ENCODE data around the gene AIG1. TPM values are rescaled to one million over a fixed set of nuclear protein-coding genes. Genes with fewer than 3 reads are reported as not detected.

Gene AIG1
- total and polyA plus RNA-seq, 4 donors: 32.4 to 72.3 (median 49.3) TPM

DNA sequence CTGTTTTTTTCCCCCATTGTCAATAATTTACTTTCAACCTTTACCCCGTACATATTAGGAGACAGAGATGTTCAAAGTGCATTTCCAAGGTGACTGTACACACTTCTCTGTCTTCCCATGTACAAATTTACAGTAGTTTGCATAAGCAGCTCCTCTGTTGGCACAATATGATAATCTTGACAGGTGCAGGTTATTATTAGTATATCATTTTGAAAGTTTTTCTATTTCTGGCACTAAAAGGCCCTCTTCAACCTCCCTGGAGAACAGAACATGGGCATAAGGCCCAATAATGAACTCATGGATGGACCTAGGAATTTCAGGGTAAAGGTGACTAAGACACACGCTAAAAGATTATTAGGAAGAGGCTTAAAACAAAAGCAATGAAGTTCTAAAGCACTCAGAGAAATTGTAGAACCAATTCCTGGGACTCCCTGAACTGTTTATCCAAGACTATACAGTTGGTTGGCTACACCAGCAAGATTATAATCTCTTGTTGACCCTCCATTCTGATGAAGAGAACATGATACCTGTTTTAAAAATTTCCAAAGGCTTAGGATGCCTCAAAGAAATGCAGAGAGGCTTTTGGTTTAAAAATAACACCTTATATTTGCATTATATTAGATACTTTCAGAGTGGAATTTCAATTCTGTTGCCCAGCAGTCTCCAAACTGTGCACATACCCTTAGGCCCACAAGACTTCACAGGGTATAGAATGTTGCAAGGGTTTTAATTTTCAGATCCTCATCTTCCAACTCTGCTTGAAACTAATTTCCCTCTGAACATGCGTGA, 1.1 kb downstream of the AIG1 start:
- H3K36me3 ChIP-seq (ENCODE audit: control insufficient read depth in 1 of 2, insufficient read depth in 2 of 2, low read length in 1 of 2): no peaks in the 10 kb centered on the region
- DNase-seq (no peak), ATAC-seq (ENCODE audit: low FRiP score) (no peak)
- intact Hi-C loops (cut with DNase I): loop anchor here (5.0 to 10.0 kb wide), 3 partner anchors 114 to 353 kb away; partner anchors contain the start of gene HIVEP2 (in 1 of the 2)
- peak overlapping the region in 1 of 2 donors; percentile 62 for H3K4me3 ChIP-seq (ENCODE audit: low read length in 2 of 2)
- no peaks in the 10 kb centered on the region for H3K27me3 ChIP-seq (ENCODE audit: control insufficient read depth in 1 of 2, insufficient read depth in 2 of 2, low read length in 1 of 2)
- WGBS, 2 donors: 66 to 72% methylated on average over 3 of the region's 3 CpGs
- peak overlapping the region in 1 of 2 donors; percentile 1 for H3K27ac ChIP-seq (ENCODE audit: low read depth in 1 of 2, low read length in 2 of 2)
- H3K9me3 ChIP-seq (ENCODE audit: control insufficient read depth, low read length): no peaks in the 10 kb centered on the region
- H3K4me1 ChIP-seq (ENCODE audit: control insufficient read depth in 1 of 2, insufficient read depth in 2 of 2, low read length in 2 of 2): no peaks in the 10 kb centered on the region

DNA sequence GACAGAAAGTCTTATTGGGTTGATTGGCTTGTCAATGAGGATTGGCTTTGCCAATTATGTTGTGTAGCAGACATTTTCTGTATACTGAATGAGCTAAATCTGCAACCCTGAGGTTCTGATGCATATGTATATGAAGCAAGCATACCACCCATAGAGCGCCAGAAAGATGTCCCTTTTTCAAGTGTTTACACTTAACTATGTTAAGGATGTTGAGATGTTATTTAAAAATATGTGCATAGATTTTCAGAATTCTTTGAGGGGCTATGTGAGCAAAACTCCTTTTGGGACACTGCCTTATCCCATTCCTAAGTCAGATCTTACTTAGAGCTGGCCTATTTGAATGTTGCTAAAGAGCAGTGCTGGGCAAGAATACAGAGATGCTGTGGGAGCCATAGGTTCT, 1.9 kb downstream of the AIG1 start:
- intact Hi-C loops (cut with DNase I): loop anchor here (5.0 to 10.0 kb wide), 3 partner anchors 115 to 352 kb away; partner anchors contain the start of gene HIVEP2 (in 1 of the 2)

DNA sequence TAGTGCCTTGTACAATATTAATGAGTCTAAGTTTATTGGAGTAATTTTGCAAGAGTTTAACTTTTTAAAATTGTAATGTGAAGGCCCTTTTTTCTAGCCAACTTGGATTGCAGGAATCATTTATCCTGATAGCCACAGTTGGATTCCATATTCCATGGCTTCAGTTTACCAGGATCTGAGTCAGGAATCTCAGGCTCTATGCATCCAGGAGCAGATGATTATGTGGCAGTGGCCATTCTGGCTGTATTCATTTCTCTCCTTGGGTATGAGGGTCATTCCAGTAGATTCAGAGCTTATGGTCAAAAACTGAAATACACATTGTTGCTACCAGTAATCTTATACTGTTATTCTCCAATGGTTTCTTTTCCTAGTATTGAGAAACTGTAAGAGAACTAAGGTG, 2.9 kb downstream of the AIG1 start:
- Histone ChIP-seq H3K9me3 (ENCODE audit: control insufficient read depth, low read length) (no peaks in the 10 kb centered on the region), H3K4me3 (ENCODE audit: low read length in 2 of 2) (no peak overlapping the region), H3K4me1 (ENCODE audit: control insufficient read depth in 1 of 2, insufficient read depth in 2 of 2, low read length in 2 of 2) (no peaks in the 10 kb centered on the region), H3K36me3 (ENCODE audit: control insufficient read depth in 1 of 2, insufficient read depth in 2 of 2, low read length in 1 of 2) (no peaks in the 10 kb centered on the region), H3K27me3 (ENCODE audit: control insufficient read depth in 1 of 2, insufficient read depth in 2 of 2, low read length in 1 of 2) (no peaks in the 10 kb centered on the region), H3K27ac (ENCODE audit: low read depth in 1 of 2, low read length in 2 of 2) (no peak overlapping the region)
- intact Hi-C loops (cut with DNase I): loop anchor here (5.0 to 10.0 kb wide), 3 partner anchors 116 to 351 kb away; partner anchors contain the start of gene HIVEP2 (in 1 of the 2)
- DNase-seq: no peak
- no peak for ATAC-seq (ENCODE audit: low FRiP score)

More for the DNA sequence above, 1.9 kb downstream of the AIG1 start:
- H3K4me1 ChIP-seq (ENCODE audit: control insufficient read depth in 1 of 2, insufficient read depth in 2 of 2, low read length in 2 of 2): no peaks in the 10 kb centered on the region
- no peak for ATAC-seq (ENCODE audit: low FRiP score)
- H3K4me3 ChIP-seq (ENCODE audit: low read length in 2 of 2): no peak overlapping the region
- H3K36me3 ChIP-seq (ENCODE audit: control insufficient read depth in 1 of 2, insufficient read depth in 2 of 2, low read length in 1 of 2): no peaks in the 10 kb centered on the region
- no peaks in the 10 kb centered on the region for H3K9me3 ChIP-seq (ENCODE audit: control insufficient read depth, low read length)
- peak overlapping the region in 1 of 2 donors; percentile 49 for H3K27ac ChIP-seq (ENCODE audit: low read depth in 1 of 2, low read length in 2 of 2)
- no peak for DNase-seq
- 94 to 100% methylated on average over 1 of the region's 1 CpG for WGBS, 2 donors
- H3K27me3 ChIP-seq (ENCODE audit: control insufficient read depth in 1 of 2, insufficient read depth in 2 of 2, low read length in 1 of 2): no peaks in the 10 kb centered on the region

DNA sequence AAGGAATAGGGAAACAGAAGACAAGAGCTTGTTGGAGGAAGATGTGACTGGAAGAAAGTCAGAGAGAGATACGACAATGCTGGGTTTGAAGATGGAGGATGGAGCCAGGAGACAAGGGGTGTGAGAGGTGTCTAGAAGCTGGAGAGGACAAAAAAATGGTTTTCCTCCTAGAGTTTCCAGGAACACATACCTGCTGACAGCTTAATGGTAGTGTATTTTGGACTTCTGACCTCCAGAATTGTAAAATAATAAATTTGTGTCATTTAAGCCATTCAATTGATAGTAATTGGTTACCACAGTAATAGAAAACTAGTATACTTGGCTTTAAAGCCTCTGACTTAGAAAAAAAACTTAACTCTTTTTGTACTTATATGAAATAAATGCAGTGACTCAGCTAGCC, 3.6 kb downstream of the AIG1 start:
- no peak for ATAC-seq (ENCODE audit: low FRiP score)
- intact Hi-C loops (cut with DNase I): loop anchor here (5.0 to 10.0 kb wide), 3 partner anchors 117 to 351 kb away; partner anchors contain the start of gene HIVEP2 (in 1 of the 2)
- WGBS, 2 donors: 98 to 100% methylated on average over 1 of the region's 1 CpG
- Histone ChIP-seq H3K9me3 (ENCODE audit: control insufficient read depth, low read length) (no peaks in the 10 kb centered on the region), H3K4me1 (ENCODE audit: control insufficient read depth in 1 of 2, insufficient read depth in 2 of 2, low read length in 2 of 2) (no peaks in the 10 kb centered on the region), H3K4me3 (ENCODE audit: low read length in 2 of 2) (no peak overlapping the region), H3K27ac (ENCODE audit: low read depth in 1 of 2, low read length in 2 of 2) (no peak overlapping the region), H3K27me3 (ENCODE audit: control insufficient read depth in 1 of 2, insufficient read depth in 2 of 2, low read length in 1 of 2) (no peaks in the 10 kb centered on the region), H3K36me3 (ENCODE audit: control insufficient read depth in 1 of 2, insufficient read depth in 2 of 2, low read length in 1 of 2) (no peaks in the 10 kb centered on the region)
- no peak for DNase-seq

DNA sequence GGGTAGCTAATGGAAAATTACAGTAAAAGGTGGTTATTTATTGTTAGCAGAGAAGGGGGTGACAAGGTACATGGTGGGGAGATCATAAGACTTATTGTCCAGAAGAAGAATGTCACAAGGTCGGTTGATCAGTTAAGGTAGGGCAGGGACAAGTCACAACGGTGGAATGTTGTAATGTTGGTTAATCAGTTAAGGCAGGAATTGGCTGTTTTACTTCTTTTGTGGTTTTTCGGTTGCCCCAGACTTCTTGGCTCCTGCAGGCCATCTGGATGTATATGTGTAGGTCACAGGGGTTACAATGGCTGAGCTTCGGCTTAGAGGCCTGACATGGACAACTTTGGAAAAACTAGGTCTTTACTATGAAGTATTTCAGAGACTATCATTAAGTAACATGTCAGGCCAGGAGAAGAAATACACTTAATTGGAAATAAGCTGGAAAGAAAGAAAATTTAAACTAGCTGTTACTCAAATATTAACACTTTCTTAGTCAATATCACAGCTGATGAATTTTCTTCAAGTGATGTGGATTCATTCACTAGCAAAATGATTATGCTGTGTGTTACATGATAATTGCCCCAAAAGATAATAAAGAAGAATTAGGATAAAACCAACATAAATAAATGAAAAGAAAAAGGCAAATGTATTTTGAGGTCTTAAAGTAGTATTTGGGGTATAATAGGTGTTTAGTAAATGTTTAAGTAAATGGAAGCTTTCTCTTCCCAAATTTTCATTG, 4.4 kb downstream of the AIG1 start:
- intact Hi-C loops (cut with DNase I): loop anchor here (5.0 to 10.0 kb wide), 3 partner anchors 118 to 350 kb away; partner anchors contain the start of gene HIVEP2 (in 1 of the 2)
- DNase-seq: no peak
- Histone ChIP-seq H3K4me3 (ENCODE audit: low read length in 2 of 2) (no peak overlapping the region), H3K9me3 (ENCODE audit: control insufficient read depth, low read length) (no peaks in the 10 kb centered on the region), H3K27me3 (ENCODE audit: control insufficient read depth in 1 of 2, insufficient read depth in 2 of 2, low read length in 1 of 2) (no peaks in the 10 kb centered on the region), H3K4me1 (ENCODE audit: control insufficient read depth in 1 of 2, insufficient read depth in 2 of 2, low read length in 2 of 2) (no peaks in the 10 kb centered on the region), H3K36me3 (ENCODE audit: control insufficient read depth in 1 of 2, insufficient read depth in 2 of 2, low read length in 1 of 2) (no peaks in the 10 kb centered on the region), H3K27ac (ENCODE audit: low read depth in 1 of 2, low read length in 2 of 2) (no peak overlapping the region)
- no peak for ATAC-seq (ENCODE audit: low FRiP score)
- WGBS, 2 donors: 64 to 69% methylated on average over 4 of the region's 4 CpGs

DNA sequence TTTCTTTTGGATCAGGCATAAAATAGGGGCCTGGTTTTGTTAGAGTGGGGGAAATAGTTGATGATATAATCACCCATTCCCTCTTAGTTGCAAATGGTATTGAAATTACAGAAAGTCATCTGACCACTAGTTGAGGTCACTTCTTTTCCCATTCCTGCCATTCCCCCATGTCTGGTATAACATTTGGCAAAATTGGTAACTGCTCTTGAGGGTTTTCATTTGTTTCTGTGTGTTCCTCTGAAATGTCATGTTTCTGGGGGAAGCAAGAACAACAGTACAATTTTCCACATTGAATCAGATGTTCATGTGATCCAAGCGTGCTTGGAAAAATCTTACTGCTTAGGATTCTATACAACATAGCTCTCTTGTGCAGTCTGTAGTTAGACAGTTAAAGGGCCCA, 7.3 kb downstream of the AIG1 start:
- 68 to 76% methylated on average over 1 of the region's 1 CpG for whole genome bisulfite sequencing, 2 donors
- no peak for ATAC-seq (ENCODE audit: low FRiP score)
- Histone ChIP-seq H3K36me3 (ENCODE audit: control insufficient read depth in 1 of 2, insufficient read depth in 2 of 2, low read length in 1 of 2) (no peaks in the 10 kb centered on the region), H3K27me3 (ENCODE audit: control insufficient read depth in 1 of 2, insufficient read depth in 2 of 2, low read length in 1 of 2) (no peaks in the 10 kb centered on the region), H3K4me3 (ENCODE audit: low read length in 2 of 2) (no peak overlapping the region), H3K4me1 (ENCODE audit: control insufficient read depth in 1 of 2, insufficient read depth in 2 of 2, low read length in 2 of 2) (no peaks in the 10 kb centered on the region), H3K27ac (ENCODE audit: low read depth in 1 of 2, low read length in 2 of 2) (no peak overlapping the region), H3K9me3 (ENCODE audit: control insufficient read depth, low read length) (no peaks in the 10 kb centered on the region)
- intact Hi-C loops (cut with DNase I): loop anchor here in 1 of 2 donors (10.0 kb wide), 1 partner anchor 347 kb away; no protein-coding TSS in a partner anchor
- no peak for DNase-seq

DNA sequence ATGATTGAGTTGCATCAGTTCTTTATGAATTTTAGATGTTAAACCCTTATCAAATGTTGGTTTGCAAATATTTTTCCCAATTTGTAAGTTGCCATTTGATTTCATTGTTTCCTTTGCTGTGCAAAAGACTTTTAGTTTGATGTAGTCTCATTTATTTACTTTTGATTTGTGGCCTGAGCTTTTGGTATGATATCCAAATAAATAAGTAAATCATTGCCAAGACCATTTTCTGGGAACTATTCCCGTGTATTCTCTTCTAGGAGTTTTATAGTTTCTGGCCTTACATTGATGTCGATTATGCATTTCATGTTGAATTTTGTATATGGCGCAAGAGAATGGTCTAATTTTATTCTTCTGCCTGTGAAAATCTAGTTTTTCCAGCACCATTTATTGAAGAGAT, 13.4 kb downstream of the AIG1 start:
- no peaks in the 10 kb centered on the region for H3K4me1 ChIP-seq (ENCODE audit: control insufficient read depth in 1 of 2, insufficient read depth in 2 of 2, low read length in 2 of 2)
- no peaks in the 10 kb centered on the region for H3K9me3 ChIP-seq (ENCODE audit: control insufficient read depth, low read length)
- no peak overlapping the region for H3K4me3 ChIP-seq (ENCODE audit: low read length in 2 of 2)
- intact Hi-C loops (cut with DNase I): loop anchor here in 1 of 2 donors (10.0 kb wide), 1 partner anchor 341 kb away; no protein-coding TSS in a partner anchor
- ATAC-seq (ENCODE audit: low FRiP score): no peak
- WGBS, 2 donors: 68 to 70% methylated on average over 3 of the region's 3 CpGs
- no peak for DNase-seq
- no peaks in the 10 kb centered on the region for H3K27me3 ChIP-seq (ENCODE audit: control insufficient read depth in 1 of 2, insufficient read depth in 2 of 2, low read length in 1 of 2)
- no peak overlapping the region for H3K27ac ChIP-seq (ENCODE audit: low read depth in 1 of 2, low read length in 2 of 2)
- no peaks in the 10 kb centered on the region for H3K36me3 ChIP-seq (ENCODE audit: control insufficient read depth in 1 of 2, insufficient read depth in 2 of 2, low read length in 1 of 2)

DNA sequence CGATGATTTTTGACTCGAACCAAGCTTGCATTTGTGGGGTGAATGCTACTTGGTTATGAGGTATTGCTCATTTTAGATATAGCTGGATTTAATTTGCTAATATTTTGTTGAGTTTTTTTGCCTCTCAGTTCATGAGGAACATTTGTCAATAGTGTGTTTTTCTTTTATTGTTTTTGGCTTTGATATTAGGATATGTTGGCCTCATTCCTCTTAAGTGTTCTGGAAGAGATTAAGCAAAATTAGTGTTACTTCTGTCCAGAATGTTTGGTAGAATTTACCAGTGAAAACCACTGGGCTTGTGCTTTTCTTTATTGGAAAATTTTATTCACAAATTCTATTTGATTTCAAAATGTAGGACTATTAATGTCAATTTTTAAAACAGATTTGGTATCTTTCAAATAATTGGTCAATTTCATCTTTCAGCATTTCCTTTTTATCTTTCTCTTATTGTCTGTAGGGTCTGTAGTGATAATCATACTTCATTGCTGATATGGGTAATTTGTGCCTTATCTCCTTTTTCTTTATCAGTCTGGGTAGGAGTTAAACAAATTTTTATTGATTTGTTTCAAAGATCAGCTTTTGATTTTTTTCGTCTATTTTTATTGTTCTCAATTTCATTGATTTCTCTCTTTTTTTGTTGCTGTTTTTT, 14.1 kb downstream of the AIG1 start:
- H3K36me3 ChIP-seq (ENCODE audit: control insufficient read depth in 1 of 2, insufficient read depth in 2 of 2, low read length in 1 of 2): no peaks in the 10 kb centered on the region
- H3K27me3 ChIP-seq (ENCODE audit: control insufficient read depth in 1 of 2, insufficient read depth in 2 of 2, low read length in 1 of 2): no peaks in the 10 kb centered on the region
- H3K27ac ChIP-seq (ENCODE audit: low read depth in 1 of 2, low read length in 2 of 2): no peak overlapping the region
- 92 to 96% methylated on average over 3 of the region's 3 CpGs for WGBS, 2 donors
- no peak for DNase-seq
- H3K4me1 ChIP-seq (ENCODE audit: control insufficient read depth in 1 of 2, insufficient read depth in 2 of 2, low read length in 2 of 2): no peaks in the 10 kb centered on the region
- no peak overlapping the region for H3K4me3 ChIP-seq (ENCODE audit: low read length in 2 of 2)
- no peak for ATAC-seq (ENCODE audit: low FRiP score)
- intact Hi-C loops (cut with DNase I): loop anchor here in 1 of 2 donors (10.0 kb wide), 1 partner anchor 340 kb away; no protein-coding TSS in a partner anchor
- no peaks in the 10 kb centered on the region for H3K9me3 ChIP-seq (ENCODE audit: control insufficient read depth, low read length)
